CD4-positive, CD25-positive, alpha-beta regulatory T cell (primary cell): ENCODE results near the gene HDAC9. TPM values are rescaled to one million over a fixed set of nuclear protein-coding genes. Genes with fewer than 3 reads are reported as not detected.

Experiments
- ATAC-seq, 2 donors: fragments of 150-1000 bp; cut with Tn5 transposase; one replicate each; pipeline ENCODE4 v1.10.0; 2021; ENCODE audit warnings: low read depth in 2 of 2, moderate number of reproducible peaks in 2 of 2, moderate library complexity in 1 of 2
- DNase-seq, 3 donors: peaks; one replicate each; pipeline versions ENCODE4 v3.0.0 to v3.0.0-alpha.2; 2012 to 2022; ENCODE audit warnings: mixed read lengths in 1 of 3
- H3K27ac ChIP-seq: one replicate; pipeline ENCODE4 v1.7.0; 2013; ENCODE audit warnings: mild to moderate bottlenecking, low read length; ENCODE audit not compliant: insufficient read depth, poor library complexity, severe bottlenecking
- H3K27me3 ChIP-seq: one replicate; pipeline ENCODE4 v1.7.0; 2013; ENCODE audit warnings: low read length; ENCODE audit not compliant: control insufficient read depth, insufficient read depth
- H3K36me3 ChIP-seq: one replicate; pipeline ENCODE4 v1.7.0; 2013; ENCODE audit warnings: mild to moderate bottlenecking, low read length, moderate library complexity; ENCODE audit not compliant: control insufficient read depth, insufficient read depth
- H3K4me1 ChIP-seq: 2 replicates; pipeline ENCODE4 v1.7.0; 2013; ENCODE audit warnings: mild to moderate bottlenecking, low read length; ENCODE audit not compliant: insufficient read depth, control insufficient read depth, poor library complexity, severe bottlenecking
- H3K4me3 ChIP-seq: one replicate; pipeline ENCODE4 v1.7.0; 2013; ENCODE audit warnings: low read depth, mild to moderate bottlenecking, low read length, moderate library complexity
- H3K9me3 ChIP-seq, 2 experiments: 1 replicate in 1 of 2; 2 replicates in 1 of 2; pipeline ENCODE4 v1.7.0; 2013; ENCODE audit warnings: low read length in 2 of 2, mild to moderate bottlenecking in 1 of 2, moderate library complexity in 1 of 2; ENCODE audit not compliant: control insufficient read depth in 2 of 2
- H3K27ac Mint-ChIP-seq, 3 donors: one replicate each; pipeline ENCODE4 v1.8.0; 2020 to 2022; ENCODE audit warnings: mild to moderate bottlenecking in 3 of 3, mixed read lengths in 3 of 3, moderate library complexity in 2 of 3
- H3K27me3 Mint-ChIP-seq: one replicate; pipeline ENCODE4 v1.8.0; 2022; ENCODE audit warnings: mild to moderate bottlenecking, mixed read lengths
- H3K36me3 Mint-ChIP-seq: one replicate; pipeline ENCODE4 v1.8.0; 2020; ENCODE audit warnings: mixed read lengths
- H3K4me1 Mint-ChIP-seq, 4 donors: one replicate each; pipeline ENCODE4 v1.8.0; 2020 to 2022; ENCODE audit warnings: mixed read lengths in 4 of 4, mild to moderate bottlenecking in 1 of 4
- H3K4me3 Mint-ChIP-seq, 4 donors: one replicate each; pipeline ENCODE4 v1.8.0; 2020 to 2022; ENCODE audit warnings: mild to moderate bottlenecking in 4 of 4, mixed read lengths in 4 of 4, moderate library complexity in 3 of 4
- H3K9me3 Mint-ChIP-seq, 7 donors: one replicate each; pipeline ENCODE4 v1.8.0; 2020 to 2022; ENCODE audit warnings: mixed read lengths in 7 of 7, mild to moderate bottlenecking in 3 of 7, moderate library complexity in 2 of 7
- polyA plus RNA-seq, 4 donors: library from polyadenylated mRNA; unstranded; fragments of 300-500 nt; fragmentation: Illumina TruSeq; gene quantifications; one replicate each; pipeline ENCODE4 v1.2.3, GENCODE V29; 2021
- total RNA-seq: library from RNA; stranded (reverse); gene quantifications from one replicate; pipeline ENCODE4 v1.2.3, GENCODE V29; 2022

Gene HDAC9
- total and polyA plus RNA-seq, 5 donors from 2014 or later: 4.1 to 23.7 (median 10.4) TPM

DNA sequence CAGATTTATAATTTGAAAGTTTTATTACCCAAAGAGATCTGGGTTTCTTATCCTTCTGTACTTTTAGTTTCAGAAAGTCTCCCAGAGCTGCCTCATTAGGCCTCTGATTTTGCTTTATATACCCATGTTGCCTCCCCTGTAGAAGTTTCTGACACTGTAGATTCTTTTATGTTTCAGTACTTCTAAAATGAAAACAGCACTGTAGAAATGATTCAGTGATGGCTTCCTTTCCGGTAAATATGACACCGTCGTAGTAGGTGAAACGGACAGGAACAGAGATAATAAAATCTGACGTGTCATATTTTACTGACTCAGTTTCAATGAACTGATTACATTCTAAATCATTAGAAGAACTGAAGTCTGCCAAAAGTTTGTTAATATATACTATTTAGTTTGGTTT lies 349.2 kb downstream of the HDAC9 start:
- Mint-ChIP-seq H3K36me3 (no peaks in the 10 kb centered on the region), H3K27ac (no peak overlapping the region), H3K27me3 (no peaks in the 10 kb centered on the region), H3K4me3 (no peak overlapping the region), H3K4me1 (peaks cover 0 to 5% (median 0%) of the 10 kb centered on the region in 4 donors), H3K9me3 (peaks cover 0 to 8% (median 3%) of the 10 kb centered on the region in 7 donors)
- no peaks in the 10 kb centered on the region for H3K27me3 ChIP-seq
- H3K36me3 ChIP-seq: no peaks in the 10 kb centered on the region
- DNase-seq (no peak), ATAC-seq (no peak)
- no peaks in the 10 kb centered on the region for H3K4me1 ChIP-seq
- H3K4me3 ChIP-seq: no peak overlapping the region
- no peaks in the 10 kb centered on the region for H3K9me3 ChIP-seq
- no peak overlapping the region for H3K27ac ChIP-seq

DNA sequence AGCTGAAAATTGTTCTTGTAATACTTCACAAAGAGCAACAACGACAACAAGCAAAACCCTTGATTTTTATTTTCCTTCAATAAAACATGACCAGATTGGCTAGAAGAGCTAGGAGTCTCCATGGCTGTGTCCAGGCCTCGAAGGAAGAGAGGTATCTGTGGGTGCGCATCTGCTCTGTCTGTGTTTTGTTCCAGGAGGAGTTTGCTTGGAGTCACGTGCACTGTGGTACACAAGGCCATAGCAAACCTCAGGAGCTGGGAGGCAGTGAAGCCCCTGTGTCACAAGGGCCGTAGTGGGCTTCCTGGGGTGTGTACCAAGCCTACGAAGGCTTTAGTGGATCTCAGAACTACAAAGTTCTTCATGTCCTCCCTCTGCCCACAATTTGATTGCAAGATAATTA lies 350.2 kb downstream of the HDAC9 start:
- no peak overlapping the region for H3K27ac ChIP-seq
- H3K27me3 Mint-ChIP-seq: no peaks in the 10 kb centered on the region
- peaks cover 0 to 5% (median 0%) of the 10 kb centered on the region in 4 donors for H3K4me1 Mint-ChIP-seq
- H3K4me1 ChIP-seq: no peaks in the 10 kb centered on the region
- H3K4me3 ChIP-seq: no peak overlapping the region
- ATAC-seq (no peak), DNase-seq (no peak)
- no peaks in the 10 kb centered on the region for H3K27me3 ChIP-seq
- no peaks in the 10 kb centered on the region for H3K9me3 ChIP-seq
- peaks cover 0 to 4% (median 3%) of the 10 kb centered on the region in 7 donors for H3K9me3 Mint-ChIP-seq
- no peaks in the 10 kb centered on the region for H3K36me3 ChIP-seq
- H3K4me3 Mint-ChIP-seq: no peak overlapping the region
- no peaks in the 10 kb centered on the region for H3K36me3 Mint-ChIP-seq
- no peak overlapping the region for H3K27ac Mint-ChIP-seq

DNA sequence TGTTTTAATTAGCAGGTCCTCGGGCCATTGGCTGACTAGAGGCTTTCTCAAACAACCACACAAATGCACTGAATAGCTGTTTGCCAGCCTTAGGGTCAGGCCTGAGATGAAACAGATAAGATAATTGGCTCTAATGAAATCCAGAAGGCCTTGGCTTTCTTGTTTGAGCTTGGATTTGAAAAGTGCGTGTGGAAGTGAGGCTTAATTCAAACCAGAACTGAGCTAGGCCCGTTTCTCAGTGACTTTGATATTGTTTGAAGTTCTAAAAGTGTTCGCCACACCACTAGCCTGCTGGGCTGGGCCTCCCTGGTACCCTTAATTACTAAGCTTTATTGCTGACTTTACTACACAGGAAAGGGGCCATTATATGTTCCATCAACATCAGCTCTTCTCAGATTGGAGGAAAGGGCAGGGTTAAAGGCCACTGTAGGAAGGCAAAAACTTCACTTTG lies 351.2 kb downstream of the HDAC9 start:
- Mint-ChIP-seq H3K4me1 (peaks cover 0 to 5% (median 0%) of the 10 kb centered on the region in 4 donors), H3K27ac (no peak overlapping the region), H3K4me3 (no peak overlapping the region), H3K36me3 (no peaks in the 10 kb centered on the region), H3K9me3 (peaks cover 0 to 9% (median 0%) of the 10 kb centered on the region in 7 donors), H3K27me3 (no peaks in the 10 kb centered on the region)
- Histone ChIP-seq H3K9me3 (no peaks in the 10 kb centered on the region), H3K27ac (no peak overlapping the region), H3K36me3 (no peaks in the 10 kb centered on the region), H3K4me3 (no peak overlapping the region), H3K4me1 (no peaks in the 10 kb centered on the region), H3K27me3 (no peaks in the 10 kb centered on the region)
- ATAC-seq: no peak
- no peak for DNase-seq

DNA sequence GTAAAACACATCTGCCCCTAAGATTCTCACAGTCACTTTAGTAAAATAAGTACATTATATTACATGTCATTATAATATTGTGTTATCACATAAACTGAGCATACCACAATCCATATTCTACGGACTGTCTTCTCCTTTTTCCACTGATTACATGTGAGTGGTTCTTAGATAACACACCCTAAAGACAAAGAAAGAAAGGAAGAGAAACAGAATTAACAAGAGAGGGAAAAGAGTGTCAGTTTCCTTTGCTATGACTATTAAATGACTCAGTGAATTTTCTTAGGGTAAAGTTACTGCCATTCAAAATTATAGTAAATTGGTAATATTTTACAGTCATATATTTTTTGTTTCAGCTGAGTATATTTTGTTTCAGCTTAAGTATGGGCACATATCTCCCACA lies 353.6 kb downstream of the HDAC9 start:
- no peak for ATAC-seq
- H3K9me3 Mint-ChIP-seq: peaks cover 0 to 6% (median 2%) of the 10 kb centered on the region in 7 donors

DNA sequence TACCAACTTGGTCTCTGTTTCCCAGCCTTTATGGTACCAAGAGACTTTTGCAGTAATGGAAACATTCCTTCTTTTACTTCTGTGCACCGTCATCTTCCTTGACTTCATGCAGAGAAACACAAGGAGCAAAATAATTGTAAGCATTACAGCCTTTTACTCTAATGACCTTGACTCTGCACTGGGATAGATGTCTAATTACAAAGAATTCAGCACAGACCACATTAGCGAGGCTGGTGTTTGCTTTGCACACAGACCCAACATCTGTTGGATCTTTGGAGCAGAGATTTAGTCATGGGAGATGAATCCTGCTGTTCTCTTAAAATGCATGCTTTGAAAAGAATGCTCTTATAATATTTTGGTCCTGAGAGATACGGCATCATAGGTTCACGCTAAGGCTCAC lies 360.2 kb downstream of the HDAC9 start:
- Mint-ChIP-seq H3K27me3 (no peaks in the 10 kb centered on the region), H3K9me3 (peaks cover 0 to 5% (median 2%) of the 10 kb centered on the region in 7 donors)
- ATAC-seq: no peak

More for the DNA sequence above, 353.6 kb downstream of the HDAC9 start:
- Histone ChIP-seq H3K9me3 (no peaks in the 10 kb centered on the region), H3K36me3 (no peaks in the 10 kb centered on the region), H3K4me1 (no peaks in the 10 kb centered on the region), H3K27me3 (no peaks in the 10 kb centered on the region), H3K27ac (no peak overlapping the region), H3K4me3 (no peak overlapping the region)
- Mint-ChIP-seq H3K4me1 (peaks cover 0 to 5% (median 0%) of the 10 kb centered on the region in 4 donors), H3K27me3 (no peaks in the 10 kb centered on the region), H3K27ac (no peak overlapping the region), H3K36me3 (no peaks in the 10 kb centered on the region), H3K4me3 (no peak overlapping the region)
- DNase-seq: no peak

DNA sequence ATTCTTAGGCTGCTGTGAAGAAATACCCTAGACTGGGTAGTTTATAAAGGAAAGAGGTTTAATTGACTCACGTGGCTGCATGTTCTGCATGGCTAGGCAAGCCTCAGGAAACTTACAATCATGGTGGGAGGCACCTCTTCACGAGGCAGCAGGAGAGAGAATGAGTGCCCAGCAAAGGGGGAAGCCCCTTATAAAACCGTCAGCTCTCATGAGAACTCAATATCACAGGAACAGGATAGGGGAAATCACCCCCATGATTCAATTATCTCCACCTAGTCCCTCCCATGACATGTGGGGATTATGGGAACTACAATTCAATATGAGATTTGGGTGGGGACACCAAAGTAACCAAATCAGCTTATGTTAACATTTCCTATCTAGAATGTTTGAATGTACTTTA lies 362.7 kb downstream of the HDAC9 start:
- Histone ChIP-seq H3K27me3 (no peaks in the 10 kb centered on the region), H3K27ac (no peak overlapping the region), H3K9me3 (no peaks in the 10 kb centered on the region), H3K36me3 (no peaks in the 10 kb centered on the region), H3K4me1 (no peaks in the 10 kb centered on the region), H3K4me3 (no peak overlapping the region)
- Mint-ChIP-seq H3K27ac (no peak overlapping the region), H3K4me3 (no peak overlapping the region), H3K9me3 (peaks cover 0 to 5% (median 0%) of the 10 kb centered on the region in 7 donors), H3K36me3 (no peaks in the 10 kb centered on the region), H3K4me1 (peaks cover 0 to 15% (median 6%) of the 10 kb centered on the region in 4 donors), H3K27me3 (no peaks in the 10 kb centered on the region)
- ATAC-seq (no peak), DNase-seq (no peak)

More for the DNA sequence above, 360.2 kb downstream of the HDAC9 start:
- H3K4me1 ChIP-seq: no peaks in the 10 kb centered on the region
- Mint-ChIP-seq H3K4me1 (peaks cover 0 to 13% (median 6%) of the 10 kb centered on the region in 4 donors), H3K27ac (no peak overlapping the region), H3K36me3 (no peaks in the 10 kb centered on the region), H3K4me3 (no peak overlapping the region)
- no peak overlapping the region for H3K4me3 ChIP-seq
- H3K36me3 ChIP-seq: no peaks in the 10 kb centered on the region
- DNase-seq: no peak
- no peak overlapping the region for H3K27ac ChIP-seq
- no peaks in the 10 kb centered on the region for H3K9me3 ChIP-seq
- no peaks in the 10 kb centered on the region for H3K27me3 ChIP-seq

DNA sequence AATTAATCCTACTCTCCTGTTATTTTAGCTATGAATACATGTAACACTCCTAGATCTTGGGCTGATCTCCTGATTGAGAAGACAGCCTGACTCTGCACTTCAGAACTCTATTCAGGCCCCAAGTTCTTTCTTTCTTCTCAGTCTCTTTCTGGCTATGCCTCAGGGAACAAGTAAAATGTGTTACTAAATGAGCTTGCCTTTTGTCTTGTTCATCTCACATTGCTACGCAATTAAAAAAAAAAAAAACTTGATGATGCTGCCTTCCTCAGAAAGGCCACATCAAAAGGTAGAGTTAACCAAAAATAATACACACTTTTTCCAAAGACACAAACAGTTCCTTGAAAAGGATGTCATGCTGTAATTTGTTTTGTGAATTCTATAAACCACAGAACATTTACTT lies 363.8 kb downstream of the HDAC9 start:
- H3K27ac Mint-ChIP-seq: no peak overlapping the region
- ATAC-seq: no peak

DNA sequence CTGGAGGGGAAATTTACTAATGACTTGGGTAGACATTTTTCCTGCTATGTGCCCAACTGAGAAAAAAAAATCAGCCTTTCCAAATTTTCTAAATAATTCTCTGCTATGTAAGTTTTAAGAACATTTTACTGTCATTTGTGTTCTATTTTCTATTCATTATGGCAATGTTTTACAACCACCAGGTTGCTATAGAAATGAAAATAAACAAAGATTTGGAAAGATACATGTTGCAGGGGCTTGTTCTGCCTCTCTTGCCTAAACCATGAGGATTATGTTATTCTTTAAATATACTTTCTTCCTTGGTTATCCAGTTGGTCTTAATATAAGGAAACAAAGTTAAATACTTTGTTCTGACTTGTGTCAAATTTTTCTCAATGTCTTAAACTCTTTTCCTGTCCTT lies 364.7 kb downstream of the HDAC9 start:
- DNase-seq (no peak), ATAC-seq (no peak)
- no peaks in the 10 kb centered on the region for H3K4me1 ChIP-seq
- H3K9me3 ChIP-seq: no peaks in the 10 kb centered on the region
- H3K27me3 ChIP-seq: no peaks in the 10 kb centered on the region
- no peaks in the 10 kb centered on the region for H3K27me3 Mint-ChIP-seq
- no peaks in the 10 kb centered on the region for H3K36me3 ChIP-seq
- H3K4me3 ChIP-seq: no peak overlapping the region
- peaks cover 0 to 15% (median 6%) of the 10 kb centered on the region in 4 donors for H3K4me1 Mint-ChIP-seq
- H3K4me3 Mint-ChIP-seq: no peak overlapping the region
- H3K27ac ChIP-seq: no peak overlapping the region
- peaks cover 0 to 15% (median 3%) of the 10 kb centered on the region in 7 donors for H3K9me3 Mint-ChIP-seq
- peak overlapping the region in 1 of 3 donors; percentile 67 for H3K27ac Mint-ChIP-seq
- no peaks in the 10 kb centered on the region for H3K36me3 Mint-ChIP-seq

More for the DNA sequence above, 363.8 kb downstream of the HDAC9 start:
- Histone ChIP-seq H3K27ac (no peak overlapping the region), H3K4me3 (no peak overlapping the region), H3K36me3 (no peaks in the 10 kb centered on the region), H3K27me3 (no peaks in the 10 kb centered on the region), H3K9me3 (no peaks in the 10 kb centered on the region), H3K4me1 (no peaks in the 10 kb centered on the region)
- Mint-ChIP-seq H3K36me3 (no peaks in the 10 kb centered on the region), H3K4me1 (peaks cover 0 to 15% (median 6%) of the 10 kb centered on the region in 4 donors), H3K9me3 (peaks cover 0 to 12% (median 3%) of the 10 kb centered on the region in 7 donors), H3K4me3 (peak overlapping the region in 1 of 4 donors; percentile 26), H3K27me3 (no peaks in the 10 kb centered on the region)
- peak in 1 of 3 donors; percentile 9 for DNase-seq
